HepG2 (cell line): ENCODE measurements around the gene PEAK3. TPM values are rescaled to one million over a fixed set of nuclear protein-coding genes. Genes with fewer than 3 reads are reported as not detected.

ENCODE experiments used
- AGO2 ChIP-seq: fragments of 200-400 bp; formaldehyde crosslinking; optimal IDR thresholded peaks from 2 replicates; pipeline ENCODE3; 2017; ENCODE audit warnings: mild to moderate bottlenecking, low read depth, low read length, moderate library complexity
- AKNA ChIP-seq: sonication (generic); formaldehyde crosslinking; IDR thresholded peaks from 2 replicates; pipeline ENCODE4 v1.4.0; 2020; ENCODE audit warnings: missing genetic modification reagents, borderline replicate concordance
- ETS1 ChIP-seq: sonication (generic); formaldehyde crosslinking; IDR thresholded peaks from 2 replicates; pipeline ENCODE4 v1.4.0; 2020; ENCODE audit warnings: missing genetic modification reagents
- FOXJ3 ChIP-seq: sonication (generic); formaldehyde crosslinking; IDR thresholded peaks from 2 replicates; pipeline ENCODE4 v1.4.0; 2020; ENCODE audit warnings: missing genetic modification reagents, mild to moderate bottlenecking, borderline replicate concordance
- HNF1B ChIP-seq: sonication (generic); formaldehyde crosslinking; IDR thresholded peaks from 2 replicates; pipeline ENCODE4 v1.5.1; 2020; ENCODE audit warnings: mild to moderate bottlenecking, moderate library complexity, missing genetic modification reagents
- KLF16 ChIP-seq, 2 experiments: sonication (generic) in 1 of 2; formaldehyde crosslinking in 1 of 2; IDR thresholded peaks; 2 replicates each; pipeline versions ENCODE4 v1.6.1 to v1.8.0; 2016 to 2023; ENCODE audit warnings: missing genetic modification reagents in 2 of 2, missing compliant biosample characterization in 1 of 2
- LCORL ChIP-seq, 2 experiments: fragments of 450-650 bp in 1 of 2; sonication (generic) in 1 of 2; formaldehyde crosslinking in 1 of 2; IDR thresholded peaks; 2 replicates each; pipeline versions ENCODE4 v1.5.0 to v1.6.1; 2017 to 2020; ENCODE audit warnings: antibody characterized with exemption in 1 of 2, missing genetic modification reagents in 1 of 2
- NR2F6 ChIP-seq, 2 experiments: IDR thresholded peaks; 2 replicates each; pipeline ENCODE4 v1.6.1; 2016; ENCODE audit warnings: antibody characterized with exemption in 1 of 2, mild to moderate bottlenecking in 1 of 2
- PPARG ChIP-seq: conservative IDR thresholded peaks from 2 replicates; pipeline ENCODE4 v1.6.1; 2016; ENCODE audit warnings: missing biosample characterization, missing genetic modification reagents
- ZBED4 ChIP-seq: sonication (generic); formaldehyde crosslinking; IDR thresholded peaks from 2 replicates; pipeline ENCODE4 v1.4.0; 2020; ENCODE audit warnings: missing genetic modification reagents, borderline replicate concordance
- ZBTB2 ChIP-seq: sonication (generic); formaldehyde crosslinking; IDR thresholded peaks from 2 replicates; pipeline ENCODE4 v1.8.0; 2022; ENCODE audit warnings: low read depth, missing genetic modification reagents
- ZBTB7A ChIP-seq: sonication (generic); formaldehyde crosslinking; IDR thresholded peaks from 2 replicates; pipeline ENCODE4 v1.8.0; 2022; ENCODE audit warnings: mild to moderate bottlenecking, missing genetic modification reagents
- ZNF292 ChIP-seq: sonication (generic); formaldehyde crosslinking; IDR thresholded peaks from 2 replicates; pipeline ENCODE4 v1.8.1; 2022; ENCODE audit warnings: mild to moderate bottlenecking, low read depth, missing genetic modification reagents, borderline replicate concordance
- ZNF33B ChIP-seq: sonication (generic); formaldehyde crosslinking; IDR thresholded peaks from 2 replicates; pipeline ENCODE4 v1.5.1; 2020; ENCODE audit warnings: mild to moderate bottlenecking, missing genetic modification reagents
- ZNF569 ChIP-seq: sonication (generic); formaldehyde crosslinking; IDR thresholded peaks from 2 replicates; pipeline ENCODE4 v1.5.0; 2020; ENCODE audit warnings: mild to moderate bottlenecking, missing genetic modification reagents, moderate library complexity, borderline replicate concordance
- polyA plus RNA-seq, 8 experiments: library from polyadenylated mRNA; depleted of rRNA in 3 of 8; stranded (reverse) in 7 of 8; unstranded in 1 of 8; fragments of >200 nt; fragmentation: Illumina TruSeq in 4 of 8; extraction: Trizol in 4 of 8; gene quantifications; 2 replicates each; pipeline versions ENCODE4 v1.2.1 to v1.2.3, GENCODE V29; 2011 to 2016; ENCODE audit warnings: low read depth in 4 of 8, missing spikeins in 1 of 8, mixed read lengths in 1 of 8; ENCODE audit not compliant: insufficient read depth in 1 of 8
- total RNA-seq, 5 experiments: library from RNA; depleted of rRNA; stranded (reverse); fragments of >200 nt; fragmentation: Illumina TruSeq; extraction: Trizol; gene quantifications; 2 replicates each; pipeline ENCODE4 v1.2.3, GENCODE V29; 2016; ENCODE audit warnings: low read depth in 1 of 5

PEAK3 gene
- total and polyA plus RNA-seq, 2 of the 13 experiments (the other 11 are each of a cell fraction or from before 2014, with no cell fraction given): not detected

- TF ChIP-seq ZBTB2 (CRISPR knock-in tag): no peak
- no peak; the same call in 1 of the 2 replicates for TF ChIP-seq HNF1B (CRISPR knock-in tag)
- TF ChIP-seq LCORL (IDR thresholded peaks at IDR 0.05): no peak
- TF ChIP-seq LCORL (CRISPR knock-in tag; IDR thresholded peaks at IDR 0.05): peak; percentile 73; the same call in 1 of the 2 replicates
- TF ChIP-seq ETS1 (CRISPR knock-in tag): no peak
- TF ChIP-seq KLF16 (CRISPR knock-in tag; IDR thresholded peaks at IDR 0.05): no peak
- TF ChIP-seq ZNF33B: no peak
- no peak for TF ChIP-seq FOXJ3
- no peak for TF ChIP-seq ZBED4 (CRISPR knock-in tag)
- TF ChIP-seq NR2F6 (IDR thresholded peaks at IDR 0.05): no peak
- TF ChIP-seq NR2F6 (CRISPR knock-in tag; IDR thresholded peaks at IDR 0.05): no peak; the same call in 1 of the 2 replicates
- peak; percentile 75 for TF ChIP-seq AGO2
- no peak for TF ChIP-seq AKNA
- TF ChIP-seq ZNF569 (CRISPR knock-in tag): no peak
- TF ChIP-seq PPARG: no peak
- TF ChIP-seq ZBTB7A (CRISPR knock-in tag): no peak
- TF ChIP-seq ZNF292 (CRISPR knock-in tag): no peak
Measured at GRCh38 chr19:2274931-2275535, 6.9 kb downstream of the PEAK3 start (continued).
